Mucosa of descending colon (tissue), 3 donors: ENCODE results near the gene TMEM244. TPM values are rescaled to one million over a fixed set of nuclear protein-coding genes. Genes with fewer than 3 reads are reported as not detected.
"Not testable (repeated sequence)": the region's sequence is repeated elsewhere in the genome, so short reads cannot be mapped to it uniquely, and the experiment has no call there.

Source experiments
- ATAC-seq: fragments of 200-7000 bp; cut with Tn5 transposase; one replicate; pipeline ENCODE4 v1.9.1; 2020; ENCODE audit warnings: mild to moderate bottlenecking, moderate library complexity
- DNase-seq, 3 donors: peaks; one replicate each; pipeline ENCODE4 v3.0.0-alpha.2; 2020
- H3K36me3 ChIP-seq: fragments of 200-600 bp; one replicate; pipeline ENCODE4 v1.8.0; 2021; ENCODE audit warnings: low read depth, mild to moderate bottlenecking
- H3K4me1 ChIP-seq: fragments of 200-600 bp; one replicate; pipeline ENCODE4 v1.8.0; 2021; ENCODE audit warnings: low read depth, mild to moderate bottlenecking
- H3K4me3 ChIP-seq: fragments of 200-600 bp; one replicate; pipeline ENCODE4 v1.8.0; 2021; ENCODE audit warnings: mild to moderate bottlenecking
- H3K9me3 ChIP-seq: fragments of 200-600 bp; one replicate; pipeline ENCODE4 v1.8.0; 2021; ENCODE audit warnings: mild to moderate bottlenecking
- intact Hi-C, 2 donors: fragments of 100-400 bp; cut with DNase I in 1 of 2; cut with micrococcal nuclease in 1 of 2; formaldehyde crosslinking; loops; one replicate each; pipeline versions ENCODE4 v1.11.0 to v1.11.1; 2022; cut with DNase I, micrococcal nuclease
- total RNA-seq, 3 donors: library from RNA; stranded (reverse); fragmentation: NEBNext Ultra II Directional in 2 of 3; extraction: Animal tissue kit (Norgen Biotek cat#: 25700) in 2 of 3; gene quantifications; one replicate each; pipeline versions ENCODE4 v1.2.1 to v1.2.4, GENCODE V29; 2021 to 2023
- TF ChIP-seq, protein P1 (sequence below): fragments of 200-600 bp; IDR thresholded peaks from one replicate; pipeline ENCODE4 v1.8.0; 2022; ENCODE audit warnings: antibody characterized with exemption, mild to moderate bottlenecking
- donor health status: DM: no; HTN: no; CAD: no; lungs with moderate emphysema.
- donor health status: DM: no; HTN: no; CAD: no.
- donor health status: DM: no; HTN: yes; CAD: no.

TMEM244 gene
- total RNA-seq, 3 donors from 2014 or later = not detected

DNA sequence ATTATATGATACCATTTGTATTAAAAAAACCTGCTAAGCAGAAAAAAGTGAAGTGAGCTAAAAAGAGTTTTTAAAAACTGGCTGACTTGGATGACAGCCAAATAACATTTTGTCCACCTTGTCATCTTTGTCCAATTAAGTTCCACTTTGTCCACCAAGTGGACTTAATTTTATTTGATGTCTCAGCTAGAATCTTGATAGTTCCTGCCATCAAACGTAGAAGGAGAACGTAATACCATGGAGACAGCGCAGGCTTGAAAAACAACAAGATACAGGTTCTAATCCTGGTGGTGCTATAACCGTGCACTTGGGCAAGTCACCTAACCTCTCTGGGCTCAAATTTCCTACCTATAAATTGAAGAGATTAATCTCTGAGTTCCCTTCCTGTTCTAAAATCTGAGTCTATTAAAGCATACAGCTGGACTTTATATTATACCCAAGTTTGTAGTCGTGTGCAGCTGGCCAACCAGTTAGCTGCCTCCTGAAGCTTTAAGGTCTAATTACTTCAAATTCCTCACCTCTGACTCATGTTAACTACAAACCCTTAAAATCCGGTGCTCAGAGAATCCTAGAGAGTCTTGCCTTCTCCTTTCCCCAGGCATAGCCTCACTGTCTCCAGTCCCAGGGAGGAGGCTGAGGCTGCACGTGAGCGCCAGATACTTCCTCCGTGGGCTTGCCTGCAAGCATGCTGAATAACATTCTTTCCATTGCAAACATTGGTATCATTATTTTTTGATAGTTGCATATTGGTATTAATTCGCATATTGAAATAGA lies 16.8 kb downstream of the TMEM244 start:
- no peak overlapping the region for H3K4me3 ChIP-seq
- no peak for DNase-seq
- H3K36me3 ChIP-seq = no peaks in the 10 kb centered on the region
- TF ChIP-seq, protein P1, sequence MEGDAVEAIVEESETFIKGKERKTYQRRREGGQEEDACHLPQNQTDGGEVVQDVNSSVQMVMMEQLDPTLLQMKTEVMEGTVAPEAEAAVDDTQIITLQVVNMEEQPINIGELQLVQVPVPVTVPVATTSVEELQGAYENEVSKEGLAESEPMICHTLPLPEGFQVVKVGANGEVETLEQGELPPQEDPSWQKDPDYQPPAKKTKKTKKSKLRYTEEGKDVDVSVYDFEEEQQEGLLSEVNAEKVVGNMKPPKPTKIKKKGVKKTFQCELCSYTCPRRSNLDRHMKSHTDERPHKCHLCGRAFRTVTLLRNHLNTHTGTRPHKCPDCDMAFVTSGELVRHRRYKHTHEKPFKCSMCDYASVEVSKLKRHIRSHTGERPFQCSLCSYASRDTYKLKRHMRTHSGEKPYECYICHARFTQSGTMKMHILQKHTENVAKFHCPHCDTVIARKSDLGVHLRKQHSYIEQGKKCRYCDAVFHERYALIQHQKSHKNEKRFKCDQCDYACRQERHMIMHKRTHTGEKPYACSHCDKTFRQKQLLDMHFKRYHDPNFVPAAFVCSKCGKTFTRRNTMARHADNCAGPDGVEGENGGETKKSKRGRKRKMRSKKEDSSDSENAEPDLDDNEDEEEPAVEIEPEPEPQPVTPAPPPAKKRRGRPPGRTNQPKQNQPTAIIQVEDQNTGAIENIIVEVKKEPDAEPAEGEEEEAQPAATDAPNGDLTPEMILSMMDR = no peak
- H3K4me1 ChIP-seq = no peaks in the 10 kb centered on the region
- ATAC-seq = no peak
- H3K9me3 ChIP-seq = no peaks in the 10 kb centered on the region
- intact Hi-C loops = no loop called here

DNA sequence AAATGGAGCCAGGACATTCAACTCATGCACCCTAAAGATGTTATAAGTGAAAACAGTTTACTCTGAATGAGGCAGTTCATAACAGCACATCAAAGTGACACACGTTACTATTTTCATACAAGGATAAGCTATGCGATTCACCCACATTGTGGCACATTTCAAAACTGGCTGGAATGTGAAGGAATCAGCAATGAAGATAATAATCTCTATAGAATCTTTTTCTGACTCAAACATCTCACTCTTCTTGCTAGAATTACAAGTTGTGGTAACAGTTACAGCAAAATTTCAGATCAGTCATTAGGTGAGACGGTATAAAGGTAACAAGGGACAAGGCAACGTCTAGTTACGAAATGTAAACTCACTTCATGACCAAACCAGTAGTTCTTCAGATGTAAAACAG lies 17.5 kb downstream of the TMEM244 start:
- H3K9me3 ChIP-seq = no peaks in the 10 kb centered on the region
- H3K4me1 ChIP-seq = no peaks in the 10 kb centered on the region
- H3K4me3 ChIP-seq = no peak overlapping the region
- no peak for ATAC-seq
- H3K36me3 ChIP-seq = no peaks in the 10 kb centered on the region
- no peak for DNase-seq
- TF ChIP-seq, protein P1 = no peak
- intact Hi-C loops = no loop called here

DNA sequence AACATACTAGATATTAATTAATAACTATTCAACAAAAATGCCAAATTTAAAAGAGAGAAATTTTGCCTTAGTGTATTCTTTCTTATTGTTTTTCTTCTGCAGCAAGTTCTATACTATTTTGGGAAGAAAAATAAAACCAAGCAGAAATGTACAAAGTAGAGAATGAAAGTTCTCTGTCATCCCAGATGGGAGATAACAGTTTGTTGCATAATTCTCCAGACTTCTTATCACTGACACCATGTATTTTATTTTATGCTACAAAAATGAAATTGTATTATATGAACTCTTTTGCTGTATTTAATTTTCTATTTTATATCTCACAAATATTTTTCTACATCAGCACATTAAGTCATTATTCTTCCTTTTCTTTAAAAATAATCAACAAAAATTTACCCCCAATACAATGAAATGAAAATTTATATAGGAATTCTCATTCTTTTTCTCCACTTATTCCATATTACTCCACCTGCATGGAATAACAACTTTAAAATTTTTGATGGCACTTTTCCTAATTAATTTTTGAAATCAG lies 18.2 kb downstream of the TMEM244 start:
- Histone ChIP-seq H3K4me1 (no peaks in the 10 kb centered on the region), H3K9me3 (no peaks in the 10 kb centered on the region), H3K4me3 (no peak overlapping the region), H3K36me3 (no peaks in the 10 kb centered on the region)
- no peak for ATAC-seq
- DNase-seq = no peak
- intact Hi-C loops = no loop called here
- TF ChIP-seq, protein P1 = no peak

DNA sequence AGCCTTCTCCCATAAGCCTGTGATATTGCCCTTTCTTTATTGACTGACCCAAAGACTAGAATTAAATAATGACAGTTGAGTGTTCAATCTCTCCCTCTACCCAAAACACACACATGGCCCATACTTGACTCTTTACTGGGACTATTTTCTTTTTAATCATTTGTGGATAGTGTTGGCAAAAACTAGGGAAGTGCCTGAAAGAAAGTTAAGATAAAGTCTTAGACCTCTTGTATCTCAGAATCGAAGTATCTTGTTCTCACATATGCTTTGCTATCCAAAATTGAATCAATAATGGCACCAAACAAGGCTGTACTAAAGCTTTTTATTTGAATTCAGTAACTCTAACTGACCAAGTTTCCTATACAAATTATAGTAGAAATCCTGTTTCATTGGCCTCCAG lies 19.0 kb downstream of the TMEM244 start:
- Histone ChIP-seq H3K4me1 (no peaks in the 10 kb centered on the region), H3K9me3 (no peaks in the 10 kb centered on the region), H3K36me3 (no peaks in the 10 kb centered on the region), H3K4me3 (no peak overlapping the region)
- TF ChIP-seq, protein P1 = no peak
- intact Hi-C loops = no loop called here
- DNase-seq = no peak
- ATAC-seq = no peak

DNA sequence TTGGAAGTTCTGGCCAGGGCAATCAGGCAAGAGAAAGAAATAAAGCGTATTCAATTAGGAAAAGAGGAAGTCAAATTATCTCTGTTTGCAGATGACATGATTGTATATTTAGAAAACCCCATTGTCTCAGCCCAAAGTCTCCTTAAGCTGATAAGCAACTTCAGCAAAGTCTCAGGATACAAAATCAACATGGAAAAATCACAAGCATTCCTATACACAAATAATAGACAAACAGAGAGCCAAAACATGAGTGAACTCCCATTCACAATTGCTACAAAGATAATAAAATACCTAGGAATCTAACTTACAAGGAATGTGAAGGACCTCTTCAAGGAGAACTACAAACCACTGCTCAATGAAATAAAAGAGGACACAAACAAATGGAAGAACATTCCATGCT lies 21.6 kb downstream of the TMEM244 start:
- H3K36me3 ChIP-seq, H3K9me3 ChIP-seq, ATAC-seq, intact Hi-C loops, H3K4me1 ChIP-seq, DNase-seq, H3K4me3 ChIP-seq: not testable (repeated sequence)

DNA sequence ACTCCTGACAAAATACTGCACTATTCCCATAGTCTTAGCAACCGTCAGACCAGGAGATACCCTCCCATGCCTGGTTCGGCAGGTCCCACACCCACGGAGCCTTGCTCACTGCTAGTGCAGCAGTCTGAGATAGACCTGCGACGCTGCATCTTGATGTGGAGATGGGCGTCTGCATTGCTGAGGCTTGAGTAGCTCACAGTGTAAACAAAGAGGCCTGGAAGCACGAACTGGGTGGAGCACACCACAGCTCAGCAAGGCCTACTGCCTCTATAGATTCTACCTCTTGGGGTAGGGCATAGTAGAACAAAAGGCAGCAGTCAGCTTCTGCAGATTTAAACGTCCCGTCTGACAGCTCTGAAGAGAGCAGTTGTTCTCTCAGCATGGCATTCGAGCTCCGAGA lies 25.4 kb downstream of the TMEM244 start:
- Histone ChIP-seq H3K4me1 (no peaks in the 10 kb centered on the region), H3K4me3 (no peak overlapping the region), H3K36me3 (no peaks in the 10 kb centered on the region), H3K9me3 (no peaks in the 10 kb centered on the region)
- ATAC-seq (no peak), DNase-seq (no peak)
- intact Hi-C loops = no loop called here
- TF ChIP-seq, protein P1 = no peak
